Measurements from ENCODE around the gene RSRC1. TPM values are rescaled to one million over a fixed set of nuclear protein-coding genes. Genes with fewer than 3 reads are reported as not detected.
"Not testable (repeated sequence)": the region's sequence is repeated elsewhere in the genome, so short reads cannot be mapped to it uniquely, and the experiment has no call there.

RSRC1 gene
- total RNA-seq, 2 donors from 2014 or later: 35.6 to 45.8 TPM

GRCh38 chr3:158103887-158104327 is 6.0 kb upstream of the RSRC1 start:
- peak overlapping the region; percentile 68 for H3K27ac Mint-ChIP-seq
- H3K27me3 Mint-ChIP-seq (ENCODE audit: low read depth): peaks cover 96% of the 10 kb centered on the region
- DNase-seq: no peak
- no peaks in the 10 kb centered on the region for H3K9me3 Mint-ChIP-seq
- ATAC-seq (replicated peaks in 1 of 2): no peak
- H3K4me3 Mint-ChIP-seq: peak overlapping the region; percentile 92
- peaks cover 43% of the 10 kb centered on the region for H3K4me1 Mint-ChIP-seq (ENCODE audit: low read depth)
- peaks cover 2 to 4% of the 10 kb centered on the region in 2 donors for H3K36me3 Mint-ChIP-seq (ENCODE audit: insufficient read depth in 2 of 2)

GRCh38 chr3:158104431-158104921 is 5.4 kb upstream of the RSRC1 start:
- Mint-ChIP-seq H3K27me3 (ENCODE audit: low read depth) (peaks cover 91% of the 10 kb centered on the region), H3K9me3 (no peaks in the 10 kb centered on the region), H3K27ac (peak overlapping the region; percentile 60), H3K36me3 (ENCODE audit: insufficient read depth in 2 of 2) (peaks cover 2 to 4% of the 10 kb centered on the region in 2 donors), H3K4me3 (peak overlapping the region; percentile 92), H3K4me1 (ENCODE audit: low read depth) (peaks cover 47% of the 10 kb centered on the region)
- DNase-seq (no peak), ATAC-seq (replicated peaks in 1 of 2) (no peak)

- Mint-ChIP-seq H3K4me1 (ENCODE audit: low read depth) (peaks cover 52% of the 10 kb centered on the region), H3K9me3 (no peaks in the 10 kb centered on the region)
Measured at GRCh38 chr3:158105119-158105709, 4.7 kb upstream of the RSRC1 start.

GRCh38 chr3:158105710-158106253 is 4.1 kb upstream of the RSRC1 start:
- H3K27me3 Mint-ChIP-seq (ENCODE audit: low read depth): peaks cover 78% of the 10 kb centered on the region
- no peaks in the 10 kb centered on the region for H3K9me3 Mint-ChIP-seq
- H3K36me3 Mint-ChIP-seq (ENCODE audit: insufficient read depth in 2 of 2): peaks cover 2 to 4% of the 10 kb centered on the region in 2 donors
- DNase-seq (peak; percentile 23 to 39), ATAC-seq (replicated peaks in 1 of 2) (peak in 1 of 2 donors; percentile 6)
- H3K27ac Mint-ChIP-seq: no peak overlapping the region
- H3K4me3 Mint-ChIP-seq: peak overlapping the region; percentile 92
- H3K4me1 Mint-ChIP-seq (ENCODE audit: low read depth): peaks cover 53% of the 10 kb centered on the region

More at GRCh38 chr3:158105119-158105709, 4.7 kb upstream of the RSRC1 start:
- peaks cover 84% of the 10 kb centered on the region for H3K27me3 Mint-ChIP-seq (ENCODE audit: low read depth)
- peak overlapping the region; percentile 92 for H3K4me3 Mint-ChIP-seq
- H3K27ac Mint-ChIP-seq: no peak overlapping the region
- H3K36me3 Mint-ChIP-seq (ENCODE audit: insufficient read depth in 2 of 2): peaks cover 2 to 4% of the 10 kb centered on the region in 2 donors
- ATAC-seq (replicated peaks in 1 of 2) (no peak), DNase-seq (peak in 1 of 2 donors; percentile 9)

GRCh38 chr3:158106766-158107471 is 3.0 kb upstream of the RSRC1 start:
- H3K27me3 Mint-ChIP-seq (ENCODE audit: low read depth): peaks cover 68% of the 10 kb centered on the region
- H3K27ac Mint-ChIP-seq: peak overlapping the region; percentile 33
- ATAC-seq (replicated peaks in 1 of 2): no peak
- no peaks in the 10 kb centered on the region for H3K9me3 Mint-ChIP-seq
- peak in 1 of 2 donors; percentile 19 for DNase-seq
- H3K36me3 Mint-ChIP-seq (ENCODE audit: insufficient read depth in 2 of 2): peaks cover 2 to 3% of the 10 kb centered on the region in 2 donors
- peaks cover 64% of the 10 kb centered on the region for H3K4me1 Mint-ChIP-seq (ENCODE audit: low read depth)
- H3K4me3 Mint-ChIP-seq: peak overlapping the region; percentile 92

GRCh38 chr3:158107605-158108444 is 2.1 kb upstream of the RSRC1 start:
- Mint-ChIP-seq H3K9me3 (no peaks in the 10 kb centered on the region), H3K4me3 (peak overlapping the region; percentile 92), H3K4me1 (ENCODE audit: low read depth) (peaks cover 68% of the 10 kb centered on the region), H3K27ac (no peak overlapping the region), H3K27me3 (ENCODE audit: low read depth) (peaks cover 59% of the 10 kb centered on the region), H3K36me3 (ENCODE audit: insufficient read depth in 2 of 2) (peaks cover 3 to 4% of the 10 kb centered on the region in 2 donors)
- ATAC-seq (replicated peaks in 1 of 2): no peak
- no peak for DNase-seq

GRCh38 chr3:158108445-158108985 is 1.4 kb upstream of the RSRC1 start:
- peaks cover 64% of the 10 kb centered on the region for H3K4me1 Mint-ChIP-seq (ENCODE audit: low read depth)
- H3K36me3 Mint-ChIP-seq (ENCODE audit: insufficient read depth in 2 of 2): peaks cover 3 to 8% of the 10 kb centered on the region in 2 donors
- no peaks in the 10 kb centered on the region for H3K9me3 Mint-ChIP-seq
- H3K27ac Mint-ChIP-seq: no peak overlapping the region
- no peak for DNase-seq
- no peak for ATAC-seq (replicated peaks in 1 of 2)
- peaks cover 52% of the 10 kb centered on the region for H3K27me3 Mint-ChIP-seq (ENCODE audit: low read depth)
- peak overlapping the region in 1 of 2 donors; percentile 53 for H3K4me3 Mint-ChIP-seq

GRCh38 chr3:158109295-158109803 is 540 bp upstream of the RSRC1 start:
- Mint-ChIP-seq H3K36me3 (ENCODE audit: insufficient read depth in 2 of 2) (peaks cover 3 to 14% of the 10 kb centered on the region in 2 donors), H3K9me3 (peaks cover 0 to 6% of the 10 kb centered on the region in 2 donors), H3K27me3 (ENCODE audit: low read depth) (peaks cover 44% of the 10 kb centered on the region), H3K27ac (peak overlapping the region; percentile 86), H3K4me1 (ENCODE audit: low read depth) (peaks cover 56% of the 10 kb centered on the region), H3K4me3 (peak overlapping the region; percentile 96 to 98)
- DNase-seq: no peak
- peak; percentile 4 to 16 for ATAC-seq (replicated peaks in 1 of 2)

- peaks cover 3 to 17% of the 10 kb centered on the region in 2 donors for H3K36me3 Mint-ChIP-seq (ENCODE audit: insufficient read depth in 2 of 2)
- H3K27ac Mint-ChIP-seq: peak overlapping the region; percentile 80
- DNase-seq (no peak), ATAC-seq (replicated peaks in 1 of 2) (no peak)
- peaks cover 0 to 6% of the 10 kb centered on the region in 2 donors for H3K9me3 Mint-ChIP-seq
- H3K27me3 Mint-ChIP-seq (ENCODE audit: low read depth): peaks cover 33% of the 10 kb centered on the region
- peaks cover 51% of the 10 kb centered on the region for H3K4me1 Mint-ChIP-seq (ENCODE audit: low read depth)
- H3K4me3 Mint-ChIP-seq: peak overlapping the region; percentile 96 to 98
Measured at GRCh38 chr3:158110658-158111018, 749 bp downstream of the RSRC1 start.

GRCh38 chr3:158111861-158112260 is 2.0 kb downstream of the RSRC1 start:
- H3K4me3 Mint-ChIP-seq: peak overlapping the region; percentile 14 to 98
- peaks cover 3 to 17% of the 10 kb centered on the region in 2 donors for H3K36me3 Mint-ChIP-seq (ENCODE audit: insufficient read depth in 2 of 2)
- H3K4me1 Mint-ChIP-seq (ENCODE audit: low read depth): peaks cover 43% of the 10 kb centered on the region
- peaks cover 0 to 6% of the 10 kb centered on the region in 2 donors for H3K9me3 Mint-ChIP-seq
- DNase-seq (no peak), ATAC-seq (replicated peaks in 1 of 2) (no peak)
- H3K27ac Mint-ChIP-seq: no peak overlapping the region
- peaks cover 21% of the 10 kb centered on the region for H3K27me3 Mint-ChIP-seq (ENCODE audit: low read depth)

- H3K27me3 Mint-ChIP-seq (ENCODE audit: low read depth); H3K9me3 Mint-ChIP-seq; ATAC-seq (replicated peaks in 1 of 2); H3K4me3 Mint-ChIP-seq; H3K27ac Mint-ChIP-seq; DNase-seq: not testable (repeated sequence)
- Mint-ChIP-seq H3K4me1 (ENCODE audit: low read depth) (peaks cover 45% of the 10 kb centered on the region), H3K36me3 (ENCODE audit: insufficient read depth in 2 of 2) (peaks cover 2 to 17% of the 10 kb centered on the region in 2 donors)
Measured at GRCh38 chr3:158113595-158113994, 3.7 kb downstream of the RSRC1 start.

GRCh38 chr3:158120330-158120729 is 10.4 kb downstream of the RSRC1 start:
- no peak for ATAC-seq (replicated peaks in 1 of 2)
- H3K27ac Mint-ChIP-seq: no peak overlapping the region

More at GRCh38 chr3:158120330-158120729, 10.4 kb downstream of the RSRC1 start:
- Mint-ChIP-seq H3K4me1 (ENCODE audit: low read depth) (peaks cover 19% of the 10 kb centered on the region), H3K27me3 (ENCODE audit: low read depth) (no peaks in the 10 kb centered on the region), H3K4me3 (no peak overlapping the region), H3K9me3 (no peaks in the 10 kb centered on the region), H3K36me3 (ENCODE audit: insufficient read depth in 2 of 2) (peaks cover 7 to 27% of the 10 kb centered on the region in 2 donors)
- no peak for DNase-seq

All from activated T-cell treated with anti-CD3 and anti-CD28 coated beads, Interleukin-2, amount 50 U/mL, for 72 hours (primary cell).